ENCODE data around the gene INSR.
A peak's percentile ranks its signal among the peaks of the same experiment; 100 is the strongest.
"Not testable (repeated sequence)": the region's sequence is repeated elsewhere in the genome, so short reads cannot be mapped to it uniquely, and the experiment has no call there.

INSR gene

DNA sequence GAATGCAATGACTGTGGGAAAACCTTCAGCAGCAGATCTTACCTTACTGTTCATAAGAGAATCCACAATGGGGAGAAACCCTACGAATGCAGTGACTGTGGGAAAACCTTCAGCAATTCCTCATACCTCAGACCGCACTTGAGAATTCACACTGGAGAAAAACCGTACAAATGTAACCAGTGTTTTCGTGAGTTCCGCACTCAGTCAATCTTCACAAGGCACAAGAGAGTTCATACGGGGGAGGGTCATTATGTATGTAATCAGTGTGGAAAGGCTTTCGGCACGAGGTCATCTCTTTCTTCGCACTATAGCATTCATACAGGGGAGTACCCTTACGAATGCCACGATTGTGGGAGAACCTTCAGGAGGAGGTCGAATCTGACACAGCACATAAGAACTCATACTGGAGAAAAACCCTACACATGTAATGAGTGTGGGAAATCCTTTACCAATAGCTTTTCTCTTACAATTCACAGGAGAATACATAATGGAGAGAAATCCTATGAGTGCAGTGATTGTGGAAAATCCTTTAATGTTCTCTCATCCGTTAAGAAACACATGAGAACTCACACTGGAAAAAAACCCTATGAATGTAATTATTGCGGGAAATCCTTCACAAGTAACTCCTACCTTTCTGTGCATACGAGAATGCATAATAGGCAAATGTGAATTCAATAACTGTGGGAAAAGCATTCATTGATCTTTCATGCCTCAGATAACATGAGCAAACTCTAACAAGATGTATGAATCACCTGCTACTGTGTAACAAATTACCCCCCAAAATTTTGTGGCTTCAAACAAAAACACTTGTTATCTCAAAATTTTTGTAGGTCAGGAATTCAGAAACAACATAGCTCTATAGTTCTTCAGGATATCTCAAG is 210.9 kb downstream of the INSR start:
- TF ChIP-seq JUND (IDR thresholded peaks at IDR 0.05; ENCODE audit: low read depth): no peak
- DNase-seq (ENCODE audit: low read depth in 1 of 2, low spot score in 1 of 2): peak in 1 of 2 experiments; percentile 33
- in situ Hi-C loops (cut with HindIII; ENCODE audit: low pct_unique_long_range_greater_than_20kb, low sequenced_read_pairs): no loop called here

GRCh38 chr19:7078008-7078407 is 216.2 kb downstream of the INSR start:
- in situ Hi-C loops (cut with HindIII; ENCODE audit: low pct_unique_long_range_greater_than_20kb, low sequenced_read_pairs): no loop called here
- TF ChIP-seq JUND (IDR thresholded peaks at IDR 0.05; ENCODE audit: low read depth): no peak
- no peak for DNase-seq (ENCODE audit: low read depth in 1 of 2, low spot score in 1 of 2)

GRCh38 chr19:7076151-7076550 is 218.1 kb downstream of the INSR start:
- in situ Hi-C loops (cut with HindIII; ENCODE audit: low pct_unique_long_range_greater_than_20kb, low sequenced_read_pairs): no loop called here
- no peak for TF ChIP-seq JUND (IDR thresholded peaks at IDR 0.05; ENCODE audit: low read depth)
- no peak for DNase-seq (ENCODE audit: low read depth in 1 of 2, low spot score in 1 of 2)

DNA sequence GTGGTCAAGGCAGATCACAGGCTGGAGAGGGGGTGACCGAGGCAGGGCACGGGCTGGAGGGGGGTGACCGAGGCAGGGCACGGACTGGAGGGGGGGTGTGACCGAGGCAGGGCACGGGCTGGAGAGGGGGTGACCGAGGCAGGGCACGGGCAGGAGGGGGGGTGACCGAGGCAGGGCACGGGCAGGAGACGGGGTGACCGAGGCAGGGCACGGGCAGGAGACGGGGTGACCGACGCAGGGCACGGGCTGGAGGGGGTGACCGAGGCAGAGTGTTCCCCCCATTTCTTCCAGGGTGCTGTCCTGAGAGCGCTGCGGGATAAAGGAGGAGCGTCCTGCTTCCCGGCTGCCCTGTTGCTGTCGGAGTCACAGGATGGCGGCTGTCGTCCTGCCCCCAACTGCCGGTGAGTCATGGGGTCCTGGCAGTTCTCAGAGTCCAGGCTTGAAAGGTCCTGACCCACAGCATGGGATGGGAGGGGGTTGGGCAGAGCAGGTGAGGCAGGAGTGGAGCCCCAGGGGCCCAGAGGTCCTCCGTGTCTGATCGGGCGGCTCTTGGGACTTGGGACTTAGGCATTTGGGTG is 219.4 kb downstream of the INSR start:
- no peak for DNase-seq (ENCODE audit: low read depth in 1 of 2, low spot score in 1 of 2)
- no peak for TF ChIP-seq JUND (IDR thresholded peaks at IDR 0.05; ENCODE audit: low read depth)
- in situ Hi-C loops (cut with HindIII; ENCODE audit: low pct_unique_long_range_greater_than_20kb, low sequenced_read_pairs): no loop called here

- in situ Hi-C loops (cut with HindIII; ENCODE audit: low pct_unique_long_range_greater_than_20kb, low sequenced_read_pairs): no loop called here
- DNase-seq (ENCODE audit: low read depth in 1 of 2, low spot score in 1 of 2): no peak
- TF ChIP-seq JUND (IDR thresholded peaks at IDR 0.05; ENCODE audit: low read depth): no peak
These were observed 221.7 kb downstream of the INSR start for GRCh38 chr19:7072541-7072940.

- no peak for DNase-seq (ENCODE audit: low read depth in 1 of 2, low spot score in 1 of 2)
- in situ Hi-C loops (cut with HindIII; ENCODE audit: low pct_unique_long_range_greater_than_20kb, low sequenced_read_pairs): no loop called here
- TF ChIP-seq JUND (IDR thresholded peaks at IDR 0.05; ENCODE audit: low read depth): no peak
These were observed 224.3 kb downstream of the INSR start for GRCh38 chr19:7069904-7070226.

- TF ChIP-seq JUND (IDR thresholded peaks at IDR 0.05; ENCODE audit: low read depth): no peak
- in situ Hi-C loops (cut with HindIII; ENCODE audit: low pct_unique_long_range_greater_than_20kb, low sequenced_read_pairs): no loop called here
- peak; percentile 76 to 96 for DNase-seq (ENCODE audit: low read depth in 1 of 2, low spot score in 1 of 2)
These were observed 224.9 kb downstream of the INSR start, which contains the start of gene ZNF557 for GRCh38 chr19:7069042-7069903. Gene ZNF557, plus strand, starts transcription at chr19:7069703. Its CDS starts 5,372 bp downstream, at chr19:7075075.

GRCh38 chr19:7068599-7068998 is 225.6 kb downstream of the INSR start:
- TF ChIP-seq JUND (IDR thresholded peaks at IDR 0.05; ENCODE audit: low read depth): no peak
- no peak for DNase-seq (ENCODE audit: low read depth in 1 of 2, low spot score in 1 of 2)
- in situ Hi-C loops (cut with HindIII; ENCODE audit: low pct_unique_long_range_greater_than_20kb, low sequenced_read_pairs): no loop called here

DNA sequence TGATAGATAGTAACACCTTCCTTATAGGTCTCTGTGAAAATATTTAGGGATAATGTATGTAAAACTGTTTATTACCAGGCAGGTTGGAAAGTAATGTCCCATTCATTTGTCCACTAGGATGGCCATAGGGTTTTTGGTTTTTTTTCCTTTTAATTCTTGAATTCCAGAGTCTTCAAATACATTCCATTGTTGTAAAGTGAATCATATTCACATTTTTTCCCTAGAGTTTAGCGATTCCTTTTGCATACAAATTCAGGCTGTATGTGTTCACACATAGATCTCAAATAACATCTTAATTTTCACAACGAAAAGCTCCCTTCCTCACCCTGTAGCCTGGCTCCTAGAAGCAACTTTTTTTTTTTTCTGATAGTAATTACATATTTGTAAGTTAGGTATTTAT is 226.5 kb downstream of the INSR start:
- no peak for TF ChIP-seq JUND (IDR thresholded peaks at IDR 0.05; ENCODE audit: low read depth)
- no peak for DNase-seq (ENCODE audit: low read depth in 1 of 2, low spot score in 1 of 2)
- in situ Hi-C loops (cut with HindIII; ENCODE audit: low pct_unique_long_range_greater_than_20kb, low sequenced_read_pairs): no loop called here

DNA sequence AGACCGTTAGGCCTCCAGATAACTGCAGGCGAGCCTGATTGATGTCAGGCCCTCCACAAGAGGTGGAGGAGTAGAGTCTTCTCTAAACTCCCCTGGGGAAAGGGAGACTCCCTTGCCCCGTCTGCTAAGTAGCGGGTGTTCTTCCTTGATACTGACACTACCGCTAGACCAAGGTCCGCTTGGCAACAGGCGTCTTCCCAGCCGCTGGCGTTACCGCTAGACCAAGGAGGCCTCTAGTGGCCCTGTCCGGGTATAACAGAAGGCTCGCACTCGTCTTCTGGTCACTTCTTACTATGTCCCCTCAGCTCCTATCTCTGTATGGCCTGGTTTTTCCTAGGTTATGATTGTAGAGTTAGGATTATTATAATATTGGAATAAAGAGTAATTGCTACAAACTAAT is 227.1 kb downstream of the INSR start:
- peak in 1 of 2 experiments; percentile 69 for DNase-seq (ENCODE audit: low read depth in 1 of 2, low spot score in 1 of 2)
- in situ Hi-C loops (cut with HindIII; ENCODE audit: low pct_unique_long_range_greater_than_20kb, low sequenced_read_pairs): not testable (repeated sequence)

- no peak for DNase-seq (ENCODE audit: low read depth in 1 of 2, low spot score in 1 of 2)
- in situ Hi-C loops (cut with HindIII; ENCODE audit: low pct_unique_long_range_greater_than_20kb, low sequenced_read_pairs): no loop called here
- no peak for TF ChIP-seq JUND (IDR thresholded peaks at IDR 0.05; ENCODE audit: low read depth)
These were observed 230.3 kb downstream of the INSR start for GRCh38 chr19:7063764-7064418.

DNA sequence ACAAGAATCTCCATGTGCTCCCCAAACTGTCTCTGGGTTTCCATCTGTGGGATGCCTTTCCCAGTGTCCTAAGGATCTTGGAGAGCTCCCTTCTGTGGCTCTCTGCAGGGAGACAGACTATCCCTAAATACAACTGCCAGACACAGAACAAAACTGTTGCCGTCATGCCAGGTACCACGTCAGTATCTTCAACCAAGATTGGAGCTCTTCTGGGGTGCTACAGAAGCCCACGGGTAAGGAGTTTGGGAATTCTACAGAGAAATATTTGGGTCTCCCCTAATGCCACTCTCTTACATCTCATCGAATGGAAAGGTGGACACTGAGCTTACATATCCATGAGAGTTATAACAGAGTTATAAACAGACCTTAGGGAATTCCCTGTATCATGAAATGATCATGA is 230.9 kb downstream of the INSR start:
- no peak for TF ChIP-seq JUND (IDR thresholded peaks at IDR 0.05; ENCODE audit: low read depth)
- in situ Hi-C loops (cut with HindIII; ENCODE audit: low pct_unique_long_range_greater_than_20kb, low sequenced_read_pairs): no loop called here
- DNase-seq (ENCODE audit: low read depth in 1 of 2, low spot score in 1 of 2): no peak
